ENCODE data around the gene SLC12A2. TPM values are rescaled to one million over a fixed set of nuclear protein-coding genes. Genes with fewer than 3 reads are reported as not detected.
A peak's percentile ranks its signal among the peaks of the same experiment; 100 is the strongest.

SLC12A2 gene
- polyA plus RNA-seq, 1 donor (not counting 4 experiments of a cell fraction or from before 2014, with no cell fraction given), result 15.5 TPM

- H3K4me1 ChIP-seq (ENCODE audit: control insufficient read depth, extremely low read depth, insufficient read depth, low read length), result peaks cover 19% of the 10 kb centered on the region
- H3K27me3 ChIP-seq (ENCODE audit: control insufficient read depth, extremely low read depth, insufficient read depth, low read length), result no peaks in the 10 kb centered on the region
- DNase-seq (ENCODE audit: low read depth, low spot score) (no peak), FAIRE-seq (peak; percentile 41)
- peak overlapping the region; percentile 74 for H3K27ac ChIP-seq (ENCODE audit: control insufficient read depth, insufficient read depth, low read length)
- H3K4me2 ChIP-seq (ENCODE audit: control insufficient read depth, extremely low read depth, insufficient read depth, low read depth, low read length), result peak overlapping the region; percentile 95
- no peaks in the 10 kb centered on the region for H3K9me3 ChIP-seq (ENCODE audit: control insufficient read depth, low read depth, low read length)
- peak overlapping the region; percentile 71 to 85 (median 73) for H3K4me3 ChIP-seq (ENCODE audit: control insufficient read depth in 2 of 3, extremely low read depth in 1 of 3, insufficient read depth in 2 of 3, low read depth in 1 of 3, low read length in 3 of 3)
- peak overlapping the region; percentile 82 for H3K9ac ChIP-seq (ENCODE audit: control insufficient read depth, extremely low read depth, insufficient read depth, low read length)
- H3K9me1 ChIP-seq (ENCODE audit: control insufficient read depth, extremely low read depth, insufficient read depth, low read length), result no peaks in the 10 kb centered on the region
- no peaks in the 10 kb centered on the region for H3K36me3 ChIP-seq (ENCODE audit: control insufficient read depth in 2 of 2, extremely low read depth in 1 of 2, insufficient read depth in 2 of 2, low read length in 2 of 2)
- H2AFZ ChIP-seq (ENCODE audit: control insufficient read depth, low read length), result peak overlapping the region; percentile 78
- H3K79me2 ChIP-seq (ENCODE audit: control insufficient read depth, insufficient read depth, low read length), result peaks cover 42% of the 10 kb centered on the region
- no peak for TF ChIP-seq EZH2 (IDR thresholded peaks at IDR 0.05; ENCODE audit: low read length)
- TF ChIP-seq, protein P1, sequence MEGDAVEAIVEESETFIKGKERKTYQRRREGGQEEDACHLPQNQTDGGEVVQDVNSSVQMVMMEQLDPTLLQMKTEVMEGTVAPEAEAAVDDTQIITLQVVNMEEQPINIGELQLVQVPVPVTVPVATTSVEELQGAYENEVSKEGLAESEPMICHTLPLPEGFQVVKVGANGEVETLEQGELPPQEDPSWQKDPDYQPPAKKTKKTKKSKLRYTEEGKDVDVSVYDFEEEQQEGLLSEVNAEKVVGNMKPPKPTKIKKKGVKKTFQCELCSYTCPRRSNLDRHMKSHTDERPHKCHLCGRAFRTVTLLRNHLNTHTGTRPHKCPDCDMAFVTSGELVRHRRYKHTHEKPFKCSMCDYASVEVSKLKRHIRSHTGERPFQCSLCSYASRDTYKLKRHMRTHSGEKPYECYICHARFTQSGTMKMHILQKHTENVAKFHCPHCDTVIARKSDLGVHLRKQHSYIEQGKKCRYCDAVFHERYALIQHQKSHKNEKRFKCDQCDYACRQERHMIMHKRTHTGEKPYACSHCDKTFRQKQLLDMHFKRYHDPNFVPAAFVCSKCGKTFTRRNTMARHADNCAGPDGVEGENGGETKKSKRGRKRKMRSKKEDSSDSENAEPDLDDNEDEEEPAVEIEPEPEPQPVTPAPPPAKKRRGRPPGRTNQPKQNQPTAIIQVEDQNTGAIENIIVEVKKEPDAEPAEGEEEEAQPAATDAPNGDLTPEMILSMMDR (optimal IDR thresholded peaks at IDR 0.05 in 1 of 3, IDR thresholded peaks at IDR 0.05 in 1 of 3, conservative IDR thresholded peaks at IDR 0.05 in 1 of 3; ENCODE audit: extremely low read depth in 1 of 3, insufficient read depth in 2 of 3, low read length in 3 of 3), result peak in 2 of 3 experiments; percentile 22 to 32
- dilution Hi-C loops (cut with MboI; ENCODE audit: extremely low pct_ligation_motif_present, low sequenced_read_pairs), result no loop called here
- no peaks in the 10 kb centered on the region for H4K20me1 ChIP-seq (ENCODE audit: control insufficient read depth, extremely low read depth, insufficient read depth, low read length)
Measured at GRCh38 chr5:128081111-128081851, 2.3 kb upstream of the SLC12A2 start.

DNA sequence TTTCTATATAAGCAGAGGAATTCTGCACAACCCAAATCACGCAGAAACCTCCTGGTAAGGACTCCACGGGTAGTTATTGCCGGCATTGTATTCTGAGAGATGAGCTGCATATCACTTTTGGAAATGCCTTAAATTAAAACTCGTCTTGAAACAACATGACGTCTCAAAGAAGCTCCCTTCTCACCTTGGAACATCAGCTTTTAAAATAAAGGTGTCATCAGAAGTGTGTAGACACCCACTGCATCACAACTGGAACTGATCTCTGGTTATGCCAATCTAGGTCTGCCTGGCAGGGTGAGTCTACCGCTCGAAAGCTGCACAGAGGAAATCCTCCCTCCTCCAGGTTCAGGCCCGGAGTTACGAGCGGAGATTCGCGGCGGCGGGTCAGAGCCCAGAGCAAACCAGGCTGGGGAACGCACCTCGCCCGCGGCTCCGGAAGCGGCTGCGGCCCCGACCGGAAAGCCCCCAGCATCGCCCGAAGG is 974 bp upstream of the SLC12A2 start:
- H3K9me1 ChIP-seq (ENCODE audit: control insufficient read depth, extremely low read depth, insufficient read depth, low read length), result no peaks in the 10 kb centered on the region
- DNase-seq (ENCODE audit: low read depth, low spot score) (no peak), FAIRE-seq (peak; percentile 70)
- H3K4me1 ChIP-seq (ENCODE audit: control insufficient read depth, extremely low read depth, insufficient read depth, low read length), result peaks cover 19% of the 10 kb centered on the region
- no peaks in the 10 kb centered on the region for H3K9me3 ChIP-seq (ENCODE audit: control insufficient read depth, low read depth, low read length)
- peak overlapping the region; percentile 49 for H2AFZ ChIP-seq (ENCODE audit: control insufficient read depth, low read length)
- H4K20me1 ChIP-seq (ENCODE audit: control insufficient read depth, extremely low read depth, insufficient read depth, low read length), result no peaks in the 10 kb centered on the region
- H3K4me2 ChIP-seq (ENCODE audit: control insufficient read depth, extremely low read depth, insufficient read depth, low read depth, low read length), result peak overlapping the region; percentile 95
- no peak for TF ChIP-seq EZH2 (IDR thresholded peaks at IDR 0.05; ENCODE audit: low read length)
- TF ChIP-seq, protein P1 (optimal IDR thresholded peaks at IDR 0.05 in 1 of 3, IDR thresholded peaks at IDR 0.05 in 1 of 3, conservative IDR thresholded peaks at IDR 0.05 in 1 of 3; ENCODE audit: extremely low read depth in 1 of 3, insufficient read depth in 2 of 3, low read length in 3 of 3), result no peak
- peak overlapping the region; percentile 71 to 85 (median 73) for H3K4me3 ChIP-seq (ENCODE audit: control insufficient read depth in 2 of 3, extremely low read depth in 1 of 3, insufficient read depth in 2 of 3, low read depth in 1 of 3, low read length in 3 of 3)
- H3K27ac ChIP-seq (ENCODE audit: control insufficient read depth, insufficient read depth, low read length), result peak overlapping the region; percentile 74
- no peaks in the 10 kb centered on the region for H3K36me3 ChIP-seq (ENCODE audit: control insufficient read depth in 2 of 2, extremely low read depth in 1 of 2, insufficient read depth in 2 of 2, low read length in 2 of 2)
- H3K27me3 ChIP-seq (ENCODE audit: control insufficient read depth, extremely low read depth, insufficient read depth, low read length), result no peaks in the 10 kb centered on the region
- dilution Hi-C loops (cut with MboI; ENCODE audit: extremely low pct_ligation_motif_present, low sequenced_read_pairs), result no loop called here
- H3K79me2 ChIP-seq (ENCODE audit: control insufficient read depth, insufficient read depth, low read length), result peaks cover 53% of the 10 kb centered on the region
- peak overlapping the region; percentile 82 for H3K9ac ChIP-seq (ENCODE audit: control insufficient read depth, extremely low read depth, insufficient read depth, low read length)

Data from keratinocyte (primary cell).